Measurements from ENCODE around the gene AADACL4.

Gene AADACL4

GRCh38 chr1:12658531-12659453, 14.9 kb downstream of the AADACL4 start:
- peak; percentile 70 for DNase-seq
- H3K27me3 ChIP-seq (ENCODE audit: insufficient read depth, low read length, poor library complexity): no peaks in the 10 kb centered on the region
- no peaks in the 10 kb centered on the region for H3K79me2 ChIP-seq (ENCODE audit: insufficient read depth, low read length)
- peak; percentile 88 for ATAC-seq (ENCODE audit: insufficient read depth, low read depth)
- H3K4me1 ChIP-seq (ENCODE audit: insufficient read depth, low read length): peaks cover 6% of the 10 kb centered on the region
- peak overlapping the region; percentile 54 for H3K4me2 ChIP-seq (ENCODE audit: insufficient read depth, low read length)
- H2AFZ ChIP-seq (ENCODE audit: low read depth, low read length): peak overlapping the region; percentile 51; the same call in 1 of the 2 replicates
- H3K4me3 ChIP-seq (ENCODE audit: low read depth in 1 of 2, low read length in 2 of 2): peak overlapping the region in 1 of 2 experiments; percentile 32; a peak in 1 of 4 replicates
- no peak overlapping the region for H3K27ac ChIP-seq (ENCODE audit: low read length)
- TF ChIP-seq CTCF (IDR thresholded peaks at IDR 0.05; ENCODE audit: borderline replicate concordance, extremely low read depth, low read length, poor library complexity, severe bottlenecking) (peak; percentile 97), EZH2 (IDR thresholded peaks at IDR 0.05; ENCODE audit: borderline replicate concordance, low read depth, low read length, severe bottlenecking) (no peak)
- H3K9me3 ChIP-seq (ENCODE audit: insufficient read depth, low read length, severe bottlenecking): peaks cover 2% of the 10 kb centered on the region
- H4K20me1 ChIP-seq (ENCODE audit: insufficient read depth, low read length): no peaks in the 10 kb centered on the region
- no peaks in the 10 kb centered on the region for H3K36me3 ChIP-seq (ENCODE audit: insufficient read depth, low read length)
- H3K9ac ChIP-seq (ENCODE audit: low read depth, low read length): 0 out of 2 replicates have a peak overlapping the region, but pooled peaks have one; percentile 12

DNA sequence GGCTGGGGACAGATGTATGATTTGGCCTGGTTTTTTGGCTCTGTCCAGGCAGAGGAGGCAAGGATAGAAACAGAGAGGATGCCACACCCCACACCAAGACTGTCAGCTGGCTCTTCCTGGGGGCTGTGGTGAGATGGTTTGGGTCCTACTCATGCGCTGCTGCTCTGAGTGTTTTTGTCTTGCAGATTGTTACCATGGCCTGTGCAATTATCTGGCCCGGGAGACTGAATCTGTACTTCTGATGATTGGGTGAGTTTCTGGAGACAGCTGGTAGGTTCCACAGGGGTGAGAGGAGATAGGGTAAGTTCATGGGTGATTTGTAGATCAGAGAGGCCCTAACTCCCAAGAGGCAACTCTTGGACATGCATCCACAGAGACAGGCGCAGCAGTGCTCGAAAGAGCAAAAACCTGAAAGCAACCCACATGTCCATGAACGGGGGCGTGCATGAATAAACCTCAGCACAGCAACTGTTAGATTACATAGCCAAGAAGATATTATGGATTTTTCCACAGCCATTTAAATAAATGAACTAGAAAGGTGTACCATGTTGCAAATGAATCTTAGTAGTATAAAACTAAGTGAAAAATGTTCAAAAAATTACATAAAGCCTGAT, 17.8 kb downstream of the AADACL4 start:
- H3K27me3 ChIP-seq (ENCODE audit: insufficient read depth, low read length, poor library complexity): no peaks in the 10 kb centered on the region
- H4K20me1 ChIP-seq (ENCODE audit: insufficient read depth, low read length): no peaks in the 10 kb centered on the region
- H3K4me2 ChIP-seq (ENCODE audit: insufficient read depth, low read length): no peak overlapping the region
- H3K9ac ChIP-seq (ENCODE audit: low read depth, low read length): no peak overlapping the region
- H3K36me3 ChIP-seq (ENCODE audit: insufficient read depth, low read length): no peaks in the 10 kb centered on the region
- H3K79me2 ChIP-seq (ENCODE audit: insufficient read depth, low read length): no peaks in the 10 kb centered on the region
- no peak overlapping the region for H2AFZ ChIP-seq (ENCODE audit: low read depth, low read length)
- ATAC-seq (ENCODE audit: insufficient read depth, low read depth) (no peak), DNase-seq (no peak)
- no peak overlapping the region for H3K4me3 ChIP-seq (ENCODE audit: low read depth in 1 of 2, low read length in 2 of 2)
- peaks cover 2% of the 10 kb centered on the region for H3K9me3 ChIP-seq (ENCODE audit: insufficient read depth, low read length, severe bottlenecking)
- no peak overlapping the region for H3K27ac ChIP-seq (ENCODE audit: low read length)
- TF ChIP-seq CTCF (IDR thresholded peaks at IDR 0.05; ENCODE audit: borderline replicate concordance, extremely low read depth, low read length, poor library complexity, severe bottlenecking) (no peak), EZH2 (IDR thresholded peaks at IDR 0.05; ENCODE audit: borderline replicate concordance, low read depth, low read length, severe bottlenecking) (no peak)
- peaks cover 6% of the 10 kb centered on the region for H3K4me1 ChIP-seq (ENCODE audit: insufficient read depth, low read length)

- no peaks in the 10 kb centered on the region for H4K20me1 ChIP-seq (ENCODE audit: insufficient read depth, low read length)
- no peak overlapping the region for H3K9ac ChIP-seq (ENCODE audit: low read depth, low read length)
- no peaks in the 10 kb centered on the region for H3K79me2 ChIP-seq (ENCODE audit: insufficient read depth, low read length)
- peaks cover 2% of the 10 kb centered on the region for H3K9me3 ChIP-seq (ENCODE audit: insufficient read depth, low read length, severe bottlenecking)
- DNase-seq: no peak
- no peaks in the 10 kb centered on the region for H3K36me3 ChIP-seq (ENCODE audit: insufficient read depth, low read length)
- H3K4me3 ChIP-seq (ENCODE audit: low read depth in 1 of 2, low read length in 2 of 2): no peak overlapping the region
- H3K4me2 ChIP-seq (ENCODE audit: insufficient read depth, low read length): no peak overlapping the region
- peaks cover 6% of the 10 kb centered on the region for H3K4me1 ChIP-seq (ENCODE audit: insufficient read depth, low read length)
- no peaks in the 10 kb centered on the region for H3K27me3 ChIP-seq (ENCODE audit: insufficient read depth, low read length, poor library complexity)
- no peak overlapping the region for H3K27ac ChIP-seq (ENCODE audit: low read length)
- no peak for ATAC-seq (ENCODE audit: insufficient read depth, low read depth)
- TF ChIP-seq EZH2 (IDR thresholded peaks at IDR 0.05; ENCODE audit: borderline replicate concordance, low read depth, low read length, severe bottlenecking) (no peak), CTCF (IDR thresholded peaks at IDR 0.05; ENCODE audit: borderline replicate concordance, extremely low read depth, low read length, poor library complexity, severe bottlenecking) (no peak)
- no peak overlapping the region for H2AFZ ChIP-seq (ENCODE audit: low read depth, low read length)
These were observed 18.7 kb downstream of the AADACL4 start for GRCh38 chr1:12662556-12662955.
